ENCODE results near the gene ANP32A. TPM values are rescaled to one million over a fixed set of nuclear protein-coding genes. Genes with fewer than 3 reads are reported as not detected.
A peak's percentile ranks its signal among the peaks of the same experiment; 100 is the strongest.

ANP32A gene
- total and polyA plus RNA-seq, 3 experiments from 2014 or later: 94.6 to 237 (median 233) TPM

DNA sequence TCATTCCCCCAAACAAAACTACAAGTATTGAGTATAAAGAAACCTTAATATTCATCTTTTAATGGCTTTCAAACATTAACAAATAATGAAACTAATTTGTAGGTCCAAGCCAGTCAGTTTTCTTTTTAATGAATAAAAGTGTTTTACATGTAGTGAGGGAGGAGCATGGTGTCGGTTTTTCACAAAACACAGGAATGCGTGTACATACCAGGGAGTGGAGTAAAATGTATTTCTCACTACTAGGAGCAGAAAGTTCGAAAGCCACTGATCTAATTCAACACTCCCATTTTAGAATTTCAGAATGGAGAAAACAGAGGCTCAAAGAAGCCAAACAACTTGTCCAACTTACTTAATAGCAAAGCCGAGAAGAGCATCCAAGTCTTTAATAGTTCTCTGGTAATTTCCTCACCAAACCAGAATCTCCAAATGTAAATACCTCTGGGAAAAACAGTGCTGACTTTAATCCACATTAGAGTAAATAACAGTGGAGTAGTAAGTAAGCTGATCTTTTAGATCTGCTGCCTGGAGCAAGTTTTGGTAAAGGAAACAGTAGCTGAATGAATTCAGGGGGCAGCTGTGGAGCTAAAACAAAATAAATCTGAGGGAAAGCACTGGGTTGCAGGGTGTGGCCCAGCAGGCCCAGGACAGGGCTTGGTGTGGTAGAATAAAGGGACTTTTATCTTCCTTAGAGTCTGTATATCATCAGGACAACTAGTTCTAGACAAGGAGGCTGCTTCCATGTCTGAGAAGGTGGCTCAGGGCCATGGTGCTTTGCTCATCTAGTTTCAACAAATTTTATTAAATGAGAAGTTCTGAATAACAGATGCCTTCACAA, 7.9 kb downstream of the ANP32A start:
- Mint-ChIP-seq H3K36me3 (peaks cover 0 to 34% (median 3%) of the 10 kb centered on the region in 3 donors), H3K4me1 (peaks cover 79 to 92% (median 92%) of the 10 kb centered on the region in 3 donors), H3K27ac (peak overlapping the region in 5 of 8 donors; percentile 13 to 88 (median 70)), H3K9me3 (no peaks in the 10 kb centered on the region), H3K27me3 (no peaks in the 10 kb centered on the region), H3K4me3 (peak overlapping the region in 3 of 7 donors; percentile 5 to 47 (median 28))
- no peaks in the 10 kb centered on the region for H3K27me3 ChIP-seq (ENCODE audit: insufficient read depth, low read length, poor library complexity, severe bottlenecking)
- H3K36me3 ChIP-seq (ENCODE audit: insufficient read depth, low read length): peaks cover 6% of the 10 kb centered on the region
- POLR2A ChIA-PET: interaction anchor here (0.6 to 0.7 kb wide), 2 partner anchors 20 to 63 kb away, joined by 3 to 12 read pairs; no protein-coding TSS in a partner anchor
- peaks cover 75% of the 10 kb centered on the region for H3K4me1 ChIP-seq (ENCODE audit: insufficient read depth, low read length)
- no peak overlapping the region for H3K4me3 ChIP-seq (ENCODE audit: low read length)
- H3K9me3 ChIP-seq (ENCODE audit: low read length): no peaks in the 10 kb centered on the region
- no peak overlapping the region for H3K27ac ChIP-seq (ENCODE audit: low read depth, low read length)
- no peak for DNase-seq
- CTCF ChIA-PET: interaction anchor here (1.0 kb wide), 1 partner anchor 28 kb away, joined by 3 read pairs; no protein-coding TSS in a partner anchor

DNA sequence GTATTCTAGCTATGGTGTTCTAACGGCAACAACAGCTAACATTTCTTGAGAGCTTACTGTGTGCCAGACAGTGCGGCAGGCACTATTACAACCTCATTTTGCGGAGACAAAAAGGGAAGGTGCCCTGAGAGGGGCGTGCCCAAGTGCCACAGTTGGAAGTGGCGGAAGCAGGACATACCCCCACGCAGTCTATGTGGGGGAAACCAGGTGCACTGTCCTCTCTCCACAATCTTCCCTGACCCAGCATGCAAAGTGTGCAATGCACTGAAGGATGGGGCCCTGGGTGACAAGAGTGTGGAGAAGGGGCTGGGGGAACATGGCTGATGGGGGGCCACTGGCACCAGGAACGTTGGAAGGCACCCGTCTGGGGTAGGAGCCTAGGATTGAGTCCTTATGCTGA, 8.6 kb downstream of the ANP32A start:
- H3K27ac ChIP-seq (ENCODE audit: low read depth, low read length): no peak overlapping the region
- Mint-ChIP-seq H3K27me3 (no peaks in the 10 kb centered on the region), H3K4me3 (peak overlapping the region in 1 of 7 donors; percentile 7), H3K27ac (peak overlapping the region in 3 of 8 donors; percentile 12 to 72 (median 13)), H3K4me1 (peaks cover 76 to 96% (median 91%) of the 10 kb centered on the region in 3 donors), H3K36me3 (peaks cover 0 to 35% (median 3%) of the 10 kb centered on the region in 3 donors), H3K9me3 (no peaks in the 10 kb centered on the region)
- no peaks in the 10 kb centered on the region for H3K27me3 ChIP-seq (ENCODE audit: insufficient read depth, low read length, poor library complexity, severe bottlenecking)
- CTCF ChIA-PET: no interaction called here
- DNase-seq: no peak
- H3K9me3 ChIP-seq (ENCODE audit: low read length): no peaks in the 10 kb centered on the region
- POLR2A ChIA-PET: no interaction called here
- no peak overlapping the region for H3K4me3 ChIP-seq (ENCODE audit: low read length)
- H3K36me3 ChIP-seq (ENCODE audit: insufficient read depth, low read length): peaks cover 10% of the 10 kb centered on the region
- H3K4me1 ChIP-seq (ENCODE audit: insufficient read depth, low read length): peaks cover 83% of the 10 kb centered on the region

DNA sequence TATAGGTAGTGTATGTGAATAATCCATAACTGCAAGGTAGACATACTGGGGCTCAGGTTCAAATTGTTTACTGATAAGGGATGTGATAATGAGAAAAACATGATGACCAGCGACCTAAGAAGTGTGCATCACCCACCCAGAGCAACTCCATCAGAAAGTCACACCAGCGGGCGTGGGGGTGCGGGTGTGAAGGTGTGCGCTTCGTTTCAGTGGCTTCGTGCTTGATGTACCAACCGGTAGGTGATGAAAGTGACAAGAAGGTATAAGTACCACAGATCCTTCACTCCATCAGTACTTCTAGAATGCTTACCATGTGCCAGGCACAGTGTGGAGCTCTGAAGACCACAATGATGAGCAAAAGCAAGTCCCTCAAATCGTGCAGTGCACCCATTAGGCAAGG, 11.2 kb downstream of the ANP32A start:
- no peak for DNase-seq
- H3K36me3 Mint-ChIP-seq: peaks cover 0 to 47% (median 5%) of the 10 kb centered on the region in 3 donors
- no peaks in the 10 kb centered on the region for H3K27me3 ChIP-seq (ENCODE audit: insufficient read depth, low read length, poor library complexity, severe bottlenecking)
- ChIA-PET CTCF (no interaction called here), POLR2A (no interaction called here)
- peaks cover 76% of the 10 kb centered on the region for H3K4me1 ChIP-seq (ENCODE audit: insufficient read depth, low read length)
- peak overlapping the region in 4 of 8 donors; percentile 9 to 90 (median 78) for H3K27ac Mint-ChIP-seq
- no peak overlapping the region for H3K4me3 ChIP-seq (ENCODE audit: low read length)
- H3K4me3 Mint-ChIP-seq: peak overlapping the region in 2 of 7 donors; percentile 20 to 33
- no peaks in the 10 kb centered on the region for H3K9me3 Mint-ChIP-seq
- H3K27me3 Mint-ChIP-seq: no peaks in the 10 kb centered on the region
- H3K9me3 ChIP-seq (ENCODE audit: low read length): no peaks in the 10 kb centered on the region
- H3K27ac ChIP-seq (ENCODE audit: low read depth, low read length): no peak overlapping the region
- H3K36me3 ChIP-seq (ENCODE audit: insufficient read depth, low read length): peaks cover 10% of the 10 kb centered on the region
- H3K4me1 Mint-ChIP-seq: peaks cover 78 to 96% (median 91%) of the 10 kb centered on the region in 3 donors

DNA sequence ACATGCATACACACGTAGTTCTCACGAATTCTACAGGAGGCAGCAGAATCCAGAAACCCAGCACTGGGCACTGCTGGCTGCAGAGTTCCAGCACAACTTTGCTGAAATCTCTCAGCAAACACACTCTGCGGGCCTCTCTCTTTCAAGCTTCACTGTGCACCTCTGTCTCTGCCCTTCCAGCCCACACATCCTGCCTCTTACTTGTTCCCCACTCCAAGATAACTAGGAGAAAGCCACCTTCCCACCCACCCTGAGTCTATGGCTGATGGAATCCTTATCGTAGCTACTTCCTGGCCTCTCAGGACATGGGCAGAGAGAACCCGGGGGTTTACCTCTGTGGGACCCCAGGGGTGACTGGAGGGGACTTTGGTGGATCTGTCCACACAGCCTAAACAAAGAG, 11.9 kb downstream of the ANP32A start:
- peaks cover 10% of the 10 kb centered on the region for H3K36me3 ChIP-seq (ENCODE audit: insufficient read depth, low read length)
- H3K4me1 ChIP-seq (ENCODE audit: insufficient read depth, low read length): peaks cover 74% of the 10 kb centered on the region
- H3K27ac ChIP-seq (ENCODE audit: low read depth, low read length): no peak overlapping the region
- Mint-ChIP-seq H3K27ac (peak overlapping the region in 7 of 8 donors; percentile 20 to 90 (median 70)), H3K9me3 (no peaks in the 10 kb centered on the region), H3K27me3 (no peaks in the 10 kb centered on the region), H3K4me1 (peaks cover 80 to 100% (median 95%) of the 10 kb centered on the region in 3 donors), H3K4me3 (peak overlapping the region in 2 of 7 donors; percentile 19 to 21), H3K36me3 (peaks cover 0 to 50% (median 6%) of the 10 kb centered on the region in 3 donors)
- no peak for DNase-seq
- CTCF ChIA-PET: interaction anchor here (1.0 kb wide), 1 partner anchor 67 kb away, joined by 3 read pairs; no protein-coding TSS in a partner anchor
- H3K4me3 ChIP-seq (ENCODE audit: low read length): no peak overlapping the region
- H3K27me3 ChIP-seq (ENCODE audit: insufficient read depth, low read length, poor library complexity, severe bottlenecking): no peaks in the 10 kb centered on the region
- H3K9me3 ChIP-seq (ENCODE audit: low read length): no peaks in the 10 kb centered on the region
- POLR2A ChIA-PET: interaction anchor here (0.9 kb wide), 1 partner anchor 11 kb away, joined by 3 read pairs; no protein-coding TSS in a partner anchor

DNA sequence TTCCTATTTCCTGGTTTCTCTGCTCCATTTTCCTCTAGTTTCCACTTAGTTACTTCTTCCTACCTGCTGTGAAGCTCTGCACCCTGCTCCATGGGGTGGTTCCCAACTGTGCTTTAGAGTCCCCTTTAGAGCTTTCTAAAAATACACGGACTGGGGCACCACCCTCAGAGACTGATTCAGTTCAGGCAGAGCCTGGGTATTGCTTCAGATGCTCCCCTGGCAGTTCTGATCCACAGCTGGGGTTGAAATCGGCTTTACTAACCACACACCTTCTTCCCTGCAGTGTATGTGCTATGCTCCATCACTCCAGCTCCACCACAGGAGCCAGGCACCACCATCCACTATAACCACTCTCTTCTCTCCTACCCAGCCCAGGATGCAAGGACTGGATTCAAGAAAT, 12.6 kb downstream of the ANP32A start:
- Mint-ChIP-seq H3K27me3 (no peaks in the 10 kb centered on the region), H3K4me3 (peak overlapping the region in 3 of 7 donors; percentile 8 to 62 (median 41)), H3K9me3 (no peaks in the 10 kb centered on the region), H3K36me3 (peaks cover 0 to 49% (median 6%) of the 10 kb centered on the region in 3 donors), H3K27ac (peak overlapping the region in 4 of 8 donors; percentile 39 to 85 (median 75)), H3K4me1 (peaks cover 78 to 98% (median 94%) of the 10 kb centered on the region in 3 donors)
- Histone ChIP-seq H3K36me3 (ENCODE audit: insufficient read depth, low read length) (peaks cover 10% of the 10 kb centered on the region), H3K4me3 (ENCODE audit: low read length) (no peak overlapping the region), H3K9me3 (ENCODE audit: low read length) (no peaks in the 10 kb centered on the region), H3K27me3 (ENCODE audit: insufficient read depth, low read length, poor library complexity, severe bottlenecking) (no peaks in the 10 kb centered on the region), H3K4me1 (ENCODE audit: insufficient read depth, low read length) (peaks cover 72% of the 10 kb centered on the region), H3K27ac (ENCODE audit: low read depth, low read length) (no peak overlapping the region)
- POLR2A ChIA-PET: interaction anchor here (0.6 to 0.9 kb wide), 2 partner anchors 9 to 11 kb away, joined by 3 read pairs; no protein-coding TSS in a partner anchor
- DNase-seq: no peak
- CTCF ChIA-PET: interaction anchor here (1.0 to 2.0 kb wide), 2 partner anchors 13 to 68 kb away, joined by 3 to 6 read pairs; no protein-coding TSS in a partner anchor

DNA sequence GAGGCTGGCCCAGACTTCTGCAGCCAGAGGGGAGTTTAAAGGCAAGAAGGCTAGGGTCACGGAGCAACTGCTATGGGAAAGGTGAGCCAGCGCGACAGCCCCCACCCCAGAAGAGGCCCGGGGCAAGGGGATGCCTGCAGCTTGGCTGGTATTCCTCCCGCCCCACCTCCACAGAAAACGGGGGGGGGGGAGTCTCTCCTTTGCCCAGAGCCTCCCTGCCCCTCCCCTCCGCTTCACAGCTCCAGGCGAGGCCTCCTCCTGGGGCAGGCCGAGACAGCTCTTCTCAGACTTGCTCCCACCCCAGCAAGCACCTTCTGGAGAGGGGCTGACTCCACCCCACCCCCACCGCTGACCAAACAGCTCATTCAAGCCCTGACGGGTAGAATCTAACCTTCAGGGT, 13.4 kb downstream of the ANP32A start:
- CTCF ChIA-PET: interaction anchor here (2.0 kb wide), 1 partner anchor 12 kb away, joined by 6 read pairs; no protein-coding TSS in a partner anchor
- Histone ChIP-seq H3K4me3 (ENCODE audit: low read length) (no peak overlapping the region), H3K27me3 (ENCODE audit: insufficient read depth, low read length, poor library complexity, severe bottlenecking) (no peaks in the 10 kb centered on the region), H3K27ac (ENCODE audit: low read depth, low read length) (no peak overlapping the region), H3K9me3 (ENCODE audit: low read length) (no peaks in the 10 kb centered on the region), H3K4me1 (ENCODE audit: insufficient read depth, low read length) (peaks cover 66% of the 10 kb centered on the region), H3K36me3 (ENCODE audit: insufficient read depth, low read length) (peaks cover 10% of the 10 kb centered on the region)
- no peaks in the 10 kb centered on the region for H3K9me3 Mint-ChIP-seq
- H3K4me3 Mint-ChIP-seq: peak overlapping the region in 1 of 7 donors; percentile 24
- peaks cover 0 to 49% (median 6%) of the 10 kb centered on the region in 3 donors for H3K36me3 Mint-ChIP-seq
- peak overlapping the region in 7 of 8 donors; percentile 5 to 91 (median 58) for H3K27ac Mint-ChIP-seq
- POLR2A ChIA-PET: no interaction called here
- peaks cover 77 to 98% (median 94%) of the 10 kb centered on the region in 3 donors for H3K4me1 Mint-ChIP-seq
- no peak for DNase-seq
- H3K27me3 Mint-ChIP-seq: no peaks in the 10 kb centered on the region

DNA sequence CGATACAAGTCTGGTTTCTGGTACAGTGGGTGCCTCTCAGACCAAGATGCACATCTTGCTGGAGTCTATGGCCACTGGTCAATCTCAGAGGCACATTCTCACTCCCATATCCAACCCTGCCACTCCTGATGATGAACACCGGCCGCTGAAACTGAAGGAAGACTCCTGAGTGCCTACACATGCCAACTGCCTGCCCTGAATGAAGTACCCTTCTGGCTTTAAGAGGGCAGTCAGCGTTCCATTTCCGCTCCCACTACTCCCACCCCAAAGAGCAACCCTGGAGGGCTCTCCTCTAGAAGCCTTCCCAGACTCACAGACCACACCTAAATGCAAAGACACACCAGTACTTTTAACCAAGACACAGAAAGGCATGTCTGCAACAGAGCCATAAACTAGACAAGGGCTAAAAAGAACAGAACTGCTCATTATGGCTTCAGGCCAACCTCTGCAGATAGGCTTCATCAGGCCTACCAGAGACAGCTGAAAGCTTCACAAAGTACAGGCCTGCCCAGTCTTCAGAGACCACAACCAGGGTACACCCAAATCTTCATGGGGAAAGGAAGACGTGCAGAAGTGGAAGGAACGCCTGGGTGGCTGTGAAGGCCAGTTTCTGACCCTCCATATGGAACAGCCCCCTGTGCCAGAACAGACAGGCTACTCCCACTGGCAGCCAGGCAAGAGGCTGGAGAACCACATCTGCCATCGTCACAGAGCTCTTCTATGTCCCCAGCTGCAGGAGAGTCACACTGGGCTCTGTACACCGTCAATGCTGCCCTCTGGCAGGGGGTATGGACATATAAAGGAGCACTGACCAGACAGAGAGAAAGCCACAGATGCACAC, 14.3 kb downstream of the ANP32A start:
- peaks cover 68% of the 10 kb centered on the region for H3K4me1 ChIP-seq (ENCODE audit: insufficient read depth, low read length)
- Mint-ChIP-seq H3K27ac (peak overlapping the region; percentile 5 to 91 (median 64)), H3K4me3 (peak overlapping the region in 3 of 7 donors; percentile 1 to 37 (median 19)), H3K4me1 (peaks cover 79 to 98% (median 94%) of the 10 kb centered on the region in 3 donors), H3K9me3 (no peaks in the 10 kb centered on the region), H3K27me3 (no peaks in the 10 kb centered on the region), H3K36me3 (peaks cover 0 to 49% (median 6%) of the 10 kb centered on the region in 3 donors)
- no peak for DNase-seq
- ChIA-PET POLR2A (no interaction called here), CTCF (interaction anchor here (2.0 kb wide), 1 partner anchor 11 kb away, joined by 6 read pairs; no protein-coding TSS in a partner anchor)
- no peak overlapping the region for H3K27ac ChIP-seq (ENCODE audit: low read depth, low read length)
- H3K9me3 ChIP-seq (ENCODE audit: low read length): no peaks in the 10 kb centered on the region
- peaks cover 10% of the 10 kb centered on the region for H3K36me3 ChIP-seq (ENCODE audit: insufficient read depth, low read length)
- H3K27me3 ChIP-seq (ENCODE audit: insufficient read depth, low read length, poor library complexity, severe bottlenecking): no peaks in the 10 kb centered on the region
- no peak overlapping the region for H3K4me3 ChIP-seq (ENCODE audit: low read length)
